HEK293 (cell line): Measurements from ENCODE around the gene PCBD2.

ENCODE experiments used
- TCF7L2 ChIP-seq: IDR thresholded peaks from 2 replicates; pipeline ENCODE4 v1.6.1; 2011; ENCODE audit warnings: low read depth, mild to moderate bottlenecking, inconsistent platforms, low read length, moderate library complexity, borderline replicate concordance
- ZNF292 ChIP-seq: fragments of 450-650 bp; formaldehyde crosslinking; IDR thresholded peaks from 2 replicates; pipeline ENCODE4 v1.5.1; 2016; ENCODE audit warnings: low read depth, missing biosample characterization, missing genetic modification characterization, borderline replicate concordance

GRCh38 chr5:134906811-134907210, 1.9 kb downstream of the PCBD2 start:
- no peak for TF ChIP-seq ZNF292 (tag by site-specific recombination)
- no peak for TF ChIP-seq TCF7L2
